K562 (cell line): ENCODE results near the gene BCL2L1. TPM values are rescaled to one million over a fixed set of nuclear protein-coding genes. Genes with fewer than 3 reads are reported as not detected.

Experiments used
- ATF3 ChIP-seq, 2 experiments: fragments of 450-650 bp in 1 of 2; sonication (generic) in 1 of 2; formaldehyde crosslinking in 1 of 2; IDR thresholded peaks in 1 of 2; conservative IDR thresholded peaks in 1 of 2; 2 replicates each; pipeline versions ENCODE4 v1.6.1 to v1.8.1; 2016 to 2023; ENCODE audit warnings: mild to moderate bottlenecking in 2 of 2, moderate library complexity in 2 of 2, inconsistent platforms in 1 of 2, missing genetic modification reagents in 1 of 2
- GTF2E2 ChIP-seq: fragments of 200-800 bp; sonication (Bioruptor generic); IDR thresholded peaks from 2 replicates; pipeline ENCODE4 v1.6.1; 2016; ENCODE audit warnings: missing genetic modification characterization, missing compliant biosample characterization
- MIER1 ChIP-seq: fragments of 450-650 bp; IDR thresholded peaks from 2 replicates; pipeline ENCODE4 v1.6.1; 2016; ENCODE audit warnings: antibody characterized with exemption, mild to moderate bottlenecking, low read depth
- MXI1 ChIP-seq: IDR thresholded peaks from 2 replicates; pipeline ENCODE4 v1.6.1; 2011; ENCODE audit warnings: low read depth, mild to moderate bottlenecking, improper control_type of control experiment, low read length
- POLR2AphosphoS5 ChIP-seq: IDR thresholded peaks from 2 replicates; pipeline ENCODE4 v1.6.1; 2011; ENCODE audit warnings: mild to moderate bottlenecking, low read depth, low read length, moderate library complexity; ENCODE audit not compliant: control insufficient read depth, insufficient read depth
- PRPF4 ChIP-seq: fragments of 200-400 bp; formaldehyde crosslinking; IDR thresholded peaks from one replicate; pipeline ENCODE4 v1.6.1; 2017; ENCODE audit warnings: low read length, low read depth, mild to moderate bottlenecking; ENCODE audit not compliant: insufficient read depth, poor library complexity, severe bottlenecking
- RREB1 ChIP-seq: fragments of 250-450 bp; sonication (Bioruptor Pico); IDR thresholded peaks from 2 replicates; pipeline ENCODE4 v1.4.0; 2020
- SMARCB1 ChIP-seq: IDR thresholded peaks from 2 replicates; pipeline ENCODE4 v1.6.1; 2011; ENCODE audit warnings: improper control_type of control experiment, low read depth; ENCODE audit not compliant: insufficient read length
- TEAD4 ChIP-seq, 2 experiments: sonication (generic) in 1 of 2; formaldehyde crosslinking in 1 of 2; IDR thresholded peaks; 2 replicates each; pipeline versions ENCODE4 v1.6.1 to v1.8.0; 2012 to 2022; ENCODE audit warnings: borderline replicate concordance in 1 of 2, inconsistent platforms in 1 of 2, low read length in 1 of 2, mild to moderate bottlenecking in 1 of 2, missing genetic modification reagents in 1 of 2
- XRCC5 ChIP-seq: fragments of 200-400 bp; formaldehyde crosslinking; IDR thresholded peaks from 2 replicates; pipeline ENCODE4 v1.6.1; 2017; ENCODE audit warnings: low read depth, mild to moderate bottlenecking, low read length
- ZFP36 ChIP-seq: fragments of 150-350 bp; IDR thresholded peaks from 2 replicates; pipeline ENCODE4 v1.6.1; 2018; ENCODE audit warnings: low read length, low read depth; ENCODE audit not compliant: partially characterized antibody
- ZNF224 ChIP-seq: sonication (generic); formaldehyde crosslinking; IDR thresholded peaks from 2 replicates; pipeline ENCODE4 v1.8.0; 2022; ENCODE audit warnings: mild to moderate bottlenecking, missing genetic modification reagents
- ZNF589 ChIP-seq: fragments of 200-800 bp; sonication (Bioruptor generic); IDR thresholded peaks from 2 replicates; pipeline ENCODE4 v1.6.1; 2016; ENCODE audit warnings: low read depth, missing genetic modification characterization, missing compliant biosample characterization
- polyA plus RNA-seq, 8 experiments: library from polyadenylated mRNA; depleted of rRNA in 4 of 8; stranded (reverse) in 5 of 8; unstranded in 3 of 8; fragments of >200 nt; fragmentation: Nextera tagmentation in 2 of 8; fragmentation: Illumina TruSeq in 1 of 8; extraction: Ambion mirVana in 2 of 8; extraction: Trizol in 1 of 8; gene quantifications; 2 replicates each; pipeline versions ENCODE4 v1.2.1 to v1.2.3, GENCODE V29; 2011 to 2014; ENCODE audit warnings: inconsistent platforms in 1 of 8, missing spikeins in 1 of 8
- total RNA-seq, 7 experiments: library from RNA; depleted of rRNA in 6 of 7; stranded (reverse); fragments of >200 nt in 6 of 7; fragmentation: Illumina TruSeq in 2 of 7; extraction: Trizol in 2 of 7; gene quantifications; 2 replicates each; pipeline versions ENCODE4 v1.2.1 to v1.2.3, GENCODE V29; 2011 to 2021; ENCODE audit warnings: low replicate concordance in 1 of 7
- TF ChIP-seq, protein P1 (sequence below), 3 experiments: fragments of 200-800 bp in 1 of 3; sonication (Bioruptor generic) in 1 of 3; sonication (generic) in 1 of 3; formaldehyde crosslinking in 1 of 3; IDR thresholded peaks; 2 replicates each; pipeline versions ENCODE4 v1.6.1 to v1.8.0; 2016 to 2022; ENCODE audit warnings: mild to moderate bottlenecking in 2 of 3, missing compliant biosample characterization in 2 of 3, missing genetic modification characterization in 2 of 3, missing genetic modification reagents in 1 of 3
- TF ChIP-seq, protein P2 (sequence below): sonication (generic); formaldehyde crosslinking; IDR thresholded peaks from 2 replicates; pipeline ENCODE4 v1.8.0; 2022; ENCODE audit warnings: missing genetic modification reagents, mild to moderate bottlenecking, borderline replicate concordance

BCL2L1 gene
- total and polyA plus RNA-seq, 9 of the 15 experiments (the other 6 are each of a cell fraction or from before 2014, with no cell fraction given), result 3.3 to 182 (median 120) TPM

GRCh38 chr20:31675828-31676608, 46.6 kb downstream of the BCL2L1 start (continued):
- TF ChIP-seq RREB1 (CRISPR knock-in tag) (peak; percentile 92), SMARCB1 (peak; percentile 73), TEAD4 (IDR thresholded peaks at IDR 0.05; ENCODE audit: low read length) (peak; percentile 98), TEAD4 (CRISPR knock-in tag; IDR thresholded peaks at IDR 0.05; ENCODE audit: borderline replicate concordance) (no peak), MIER1 (no peak), ATF3 (IDR thresholded peaks at IDR 0.05) (peak; percentile 21; the same call in 1 of the 2 replicates), ATF3 (CRISPR knock-in tag; conservative IDR thresholded peaks at IDR 0.05) (no peak), ZNF589 (peak; percentile 97), MXI1 (0 out of 2 replicates have a peak, but pooled peaks have one; percentile 50), ZNF224 (no peak), PRPF4 (no peak), XRCC5 (peak; percentile 49; the same call in 1 of the 2 replicates), POLR2AphosphoS5 (peak; percentile 99), ZFP36 (peak; percentile 29), GTF2E2 (tag) (peak; percentile 74; the same call in 1 of the 2 replicates)
- TF ChIP-seq, protein P1, sequence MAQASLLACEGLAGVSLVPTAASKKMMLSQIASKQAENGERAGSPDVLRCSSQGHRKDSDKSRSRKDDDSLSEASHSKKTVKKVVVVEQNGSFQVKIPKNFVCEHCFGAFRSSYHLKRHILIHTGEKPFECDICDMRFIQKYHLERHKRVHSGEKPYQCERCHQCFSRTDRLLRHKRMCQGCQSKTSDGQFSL (CRISPR knock-in tag; IDR thresholded peaks at IDR 0.05), result 0 out of 2 replicates have a peak, but pooled peaks have one; percentile 2
- TF ChIP-seq, protein P1 (tag; IDR thresholded peaks at IDR 0.05), result peak; percentile 33 to 59; a peak in 1 of 4 replicates
- TF ChIP-seq, protein P2, sequence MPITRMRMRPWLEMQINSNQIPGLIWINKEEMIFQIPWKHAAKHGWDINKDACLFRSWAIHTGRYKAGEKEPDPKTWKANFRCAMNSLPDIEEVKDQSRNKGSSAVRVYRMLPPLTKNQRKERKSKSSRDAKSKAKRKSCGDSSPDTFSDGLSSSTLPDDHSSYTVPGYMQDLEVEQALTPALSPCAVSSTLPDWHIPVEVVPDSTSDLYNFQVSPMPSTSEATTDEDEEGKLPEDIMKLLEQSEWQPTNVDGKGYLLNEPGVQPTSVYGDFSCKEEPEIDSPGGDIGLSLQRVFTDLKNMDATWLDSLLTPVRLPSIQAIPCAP (CRISPR knock-in tag), result 0 out of 2 replicates have a peak, but pooled peaks have one; percentile 39
